ENCODE data around the gene LHFPL5.
A peak's percentile ranks its signal among the peaks of the same experiment; 100 is the strongest.

Gene LHFPL5

GRCh38 chr6:35794536-35795452, 10.4 kb upstream of the LHFPL5 start:
- no peak for DNase-seq

- DNase-seq = no peak
These were observed 9.6 kb upstream of the LHFPL5 start for GRCh38 chr6:35795453-35796071.

- no peak for DNase-seq
These were observed 8.9 kb upstream of the LHFPL5 start for GRCh38 chr6:35796236-35796635.

GRCh38 chr6:35797837-35798526, 7.2 kb upstream of the LHFPL5 start:
- no peak for DNase-seq

- DNase-seq = no peak
These were observed 6.4 kb upstream of the LHFPL5 start for GRCh38 chr6:35798706-35799105.

- no peak for DNase-seq
These were observed 4.0 kb upstream of the LHFPL5 start for GRCh38 chr6:35801148-35801547.

- DNase-seq = no peak
These were observed 3.5 kb downstream of the LHFPL5 start for GRCh38 chr6:35808688-35809087.

GRCh38 chr6:35809809-35810208, 4.7 kb downstream of the LHFPL5 start:
- DNase-seq = no peak

- DNase-seq = peak; percentile 91
These were observed 6.0 kb downstream of the LHFPL5 start for GRCh38 chr6:35810971-35811698.

GRCh38 chr6:35811699-35811995, 6.5 kb downstream of the LHFPL5 start:
- DNase-seq = no peak

GRCh38 chr6:35817515-35817914, 12.4 kb downstream of the LHFPL5 start:
- DNase-seq = no peak

GRCh38 chr6:35823601-35824000, 18.4 kb downstream of the LHFPL5 start:
- no peak for DNase-seq

- DNase-seq = no peak
These were observed 19.5 kb downstream of the LHFPL5 start for GRCh38 chr6:35824552-35825192.

- DNase-seq = no peak
These were observed 24.2 kb downstream of the LHFPL5 start for GRCh38 chr6:35829306-35829705.

- peak; percentile 45 for DNase-seq
These were observed 26.3 kb downstream of the LHFPL5 start for GRCh38 chr6:35831257-35832007.

- DNase-seq = no peak
These were observed 28.4 kb downstream of the LHFPL5 start for GRCh38 chr6:35833536-35833935.

- DNase-seq = no peak
These were observed 33.9 kb downstream of the LHFPL5 start for GRCh38 chr6:35839019-35839418.

GRCh38 chr6:35842381-35842780, 37.2 kb downstream of the LHFPL5 start:
- no peak for DNase-seq

- DNase-seq = no peak
These were observed 39.1 kb downstream of the LHFPL5 start for GRCh38 chr6:35844290-35844689.

GRCh38 chr6:35850208-35850607, 45.1 kb downstream of the LHFPL5 start:
- DNase-seq = no peak

GRCh38 chr6:35852994-35853393, 47.8 kb downstream of the LHFPL5 start:
- DNase-seq = no peak

GRCh38 chr6:35856250-35856649, 51.1 kb downstream of the LHFPL5 start:
- DNase-seq = no peak

Measured in kidney glomerular epithelial cell (primary cell).